Epidermal melanocyte (primary cell): ENCODE data around the gene ASPHD2.

ENCODE experiments used
- DNase-seq: peaks from one replicate; pipeline ENCODE4 v3.0.0; 2011; ENCODE audit warnings: low spot score; ENCODE audit not compliant: insufficient read length

ASPHD2 gene

GRCh38 chr22:26446808-26447515 is 17.9 kb downstream of the ASPHD2 start:
- no peak for DNase-seq

- no peak for DNase-seq
Measured at GRCh38 chr22:26447584-26448329, 18.7 kb downstream of the ASPHD2 start.

GRCh38 chr22:26448334-26448733 is 19.3 kb downstream of the ASPHD2 start:
- DNase-seq, result no peak

- DNase-seq, result no peak
Measured at GRCh38 chr22:26448941-26449340, 19.9 kb downstream of the ASPHD2 start.

GRCh38 chr22:26450453-26451185 is 21.6 kb downstream of the ASPHD2 start:
- no peak for DNase-seq

- DNase-seq, result no peak
Measured at GRCh38 chr22:26452236-26453016, 23.4 kb downstream of the ASPHD2 start.

GRCh38 chr22:26453216-26453615 is 24.2 kb downstream of the ASPHD2 start:
- DNase-seq, result no peak

GRCh38 chr22:26453812-26454500 is 24.9 kb downstream of the ASPHD2 start:
- DNase-seq, result no peak

GRCh38 chr22:26457661-26458272 is 28.7 kb downstream of the ASPHD2 start:
- DNase-seq, result no peak

- no peak for DNase-seq
Measured at GRCh38 chr22:26460202-26460601, 31.1 kb downstream of the ASPHD2 start.

GRCh38 chr22:26461188-26461810 is 32.2 kb downstream of the ASPHD2 start:
- no peak for DNase-seq

- no peak for DNase-seq
Measured at GRCh38 chr22:26462051-26462450, 33.0 kb downstream of the ASPHD2 start.

GRCh38 chr22:26462641-26463040 is 33.6 kb downstream of the ASPHD2 start:
- DNase-seq, result no peak

GRCh38 chr22:26463101-26463661 is 34.1 kb downstream of the ASPHD2 start:
- DNase-seq, result no peak

- DNase-seq, result no peak
Measured at GRCh38 chr22:26463688-26464087, 34.6 kb downstream of the ASPHD2 start.

GRCh38 chr22:26464312-26464711 is 35.3 kb downstream of the ASPHD2 start:
- DNase-seq, result peak; percentile 75

GRCh38 chr22:26466196-26466595 is 37.1 kb downstream of the ASPHD2 start:
- DNase-seq, result peak; percentile 37

GRCh38 chr22:26470807-26471206 is 41.7 kb downstream of the ASPHD2 start:
- DNase-seq, result no peak

GRCh38 chr22:26471522-26471921 is 42.5 kb downstream of the ASPHD2 start:
- DNase-seq, result no peak

- DNase-seq, result no peak
Measured at GRCh38 chr22:26474682-26475081, 45.6 kb downstream of the ASPHD2 start.
